Adrenal gland (tissue), 5 donors: Measurements from ENCODE around the gene SERTAD2.

Experiments used
- CTCF ChIP-seq, 6 experiments: fragments of 450-650 bp in 4 of 6; fragments of 200-600 bp in 2 of 6; sonication (generic) in 1 of 6; IDR thresholded peaks; 1 replicate in 5 of 6; 2 replicates in 1 of 6; pipeline versions ENCODE4 v1.5.1 to v1.8.0; 2016 to 2021; ENCODE audit warnings: antibody characterized with exemption in 6 of 6, mild to moderate bottlenecking in 2 of 6, moderate library complexity in 1 of 6
- POLR2A ChIP-seq, 2 donors: fragments of 450-650 bp; IDR thresholded peaks; one replicate each; pipeline ENCODE4 v1.6.1; 2017; ENCODE audit warnings: antibody characterized with exemption in 2 of 2, mild to moderate bottlenecking in 2 of 2, moderate library complexity in 1 of 2
- donor health status: DM: no; HTN: no; CAD: no.

GRCh38 chr2:64623242-64623850 lies 30.4 kb downstream of the SERTAD2 start:
- TF ChIP-seq CTCF (IDR thresholded peaks at IDR 0.05) (no peak), POLR2A (IDR thresholded peaks at IDR 0.05) (no peak)
